K562 (cell line): ENCODE results near the gene FIG4. TPM values are rescaled to one million over a fixed set of nuclear protein-coding genes. Genes with fewer than 3 reads are reported as not detected.

Experiments
- ZNF174 ChIP-seq: fragments of 250-450 bp; sonication (Bioruptor Pico); IDR thresholded peaks from 2 replicates; pipeline ENCODE4 v1.4.0; 2020; ENCODE audit warnings: mild to moderate bottlenecking
- ZNF318 ChIP-seq, 2 experiments: fragments of 450-650 bp; IDR thresholded peaks; 2 replicates each; pipeline ENCODE4 v1.6.1; 2016; ENCODE audit warnings: mild to moderate bottlenecking in 2 of 2, borderline replicate concordance in 1 of 2, low read depth in 1 of 2, moderate library complexity in 1 of 2
- polyA plus RNA-seq, 8 experiments: library from polyadenylated mRNA; depleted of rRNA in 4 of 8; stranded (reverse) in 5 of 8; unstranded in 3 of 8; fragments of >200 nt; fragmentation: Nextera tagmentation in 2 of 8; fragmentation: Illumina TruSeq in 1 of 8; extraction: Ambion mirVana in 2 of 8; extraction: Trizol in 1 of 8; gene quantifications; 2 replicates each; pipeline versions ENCODE4 v1.2.1 to v1.2.3, GENCODE V29; 2011 to 2014; ENCODE audit warnings: inconsistent platforms in 1 of 8, missing spikeins in 1 of 8
- total RNA-seq, 7 experiments: library from RNA; depleted of rRNA in 6 of 7; stranded (reverse); fragments of >200 nt in 6 of 7; fragmentation: Illumina TruSeq in 2 of 7; extraction: Trizol in 2 of 7; gene quantifications; 2 replicates each; pipeline versions ENCODE4 v1.2.1 to v1.2.3, GENCODE V29; 2011 to 2021; ENCODE audit warnings: low replicate concordance in 1 of 7

The FIG4 gene
- total and polyA plus RNA-seq, 9 of the 15 experiments (the other 6 are each of a cell fraction or from before 2014, with no cell fraction given) = 1.5 to 6.8 (median 4.3) TPM

DNA sequence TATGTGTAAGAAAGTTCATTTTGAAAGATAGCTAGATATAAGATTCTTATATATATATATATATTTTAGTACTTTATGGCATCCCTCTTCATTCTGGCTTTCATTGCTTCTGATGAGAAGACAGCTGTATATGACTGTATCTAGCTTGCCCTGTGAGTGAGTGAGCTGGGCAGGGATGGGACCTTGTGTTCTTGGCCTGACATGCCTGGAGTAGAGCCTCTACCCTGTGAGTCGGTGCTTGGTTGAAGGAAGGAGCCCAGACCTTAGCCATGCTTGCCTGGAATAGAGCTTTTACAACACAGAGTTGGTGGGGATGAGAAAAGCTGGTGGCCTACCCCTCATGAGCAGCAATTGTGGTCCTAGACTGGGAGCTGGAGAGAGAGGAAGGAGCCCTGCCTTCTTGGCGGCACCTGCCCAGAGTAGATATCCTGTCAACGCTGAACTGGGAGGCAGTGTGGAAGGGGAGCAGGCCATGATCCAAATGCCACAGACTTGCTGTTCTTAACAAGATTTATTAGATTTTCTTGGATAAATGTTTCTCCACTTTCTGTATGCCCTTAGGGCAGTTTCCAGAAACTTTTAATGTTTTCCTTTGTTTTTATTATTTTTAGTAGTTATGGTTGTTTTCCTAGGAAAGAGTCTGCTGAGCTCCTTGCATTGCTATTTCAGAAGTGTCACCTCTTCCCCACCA lies 31.6 kb downstream of the FIG4 start (continued):
- TF ChIP-seq ZNF318 (IDR thresholded peaks at IDR 0.05; ENCODE audit: borderline replicate concordance in 1 of 2, low read depth in 1 of 2) = no peak
- no peak for TF ChIP-seq ZNF174 (CRISPR knock-in tag)
- TF ChIP-seq, all 486 proteins: peak for 0
